Activated naive CD4-positive, alpha-beta T cell treated with anti-CD3 and anti-CD28 coated beads, Interleukin-2, amount 50 U/mL, for 72 hours (primary cell): ENCODE results near the gene DLGAP1. TPM values are rescaled to one million over a fixed set of nuclear protein-coding genes. Genes with fewer than 3 reads are reported as not detected.

Experiments used
- ATAC-seq, 2 donors: fragments of 150-1000 bp; cut with Tn5 transposase; 2 replicates each; pipeline ENCODE4 v1.10.0; 2021; ENCODE audit warnings: mild to moderate bottlenecking in 2 of 2, moderate library complexity in 2 of 2
- DNase-seq, 2 donors: peaks; one replicate each; pipeline ENCODE4 v3.0.0; 2021 to 2022; ENCODE audit warnings: low spot score in 2 of 2
- H3K27ac Mint-ChIP-seq, 2 donors: one replicate each; pipeline ENCODE4 v1.8.0; 2022; ENCODE audit warnings: mild to moderate bottlenecking in 2 of 2, mixed read lengths in 2 of 2
- H3K36me3 Mint-ChIP-seq, 2 donors: one replicate each; pipeline ENCODE4 v1.8.0; 2022; ENCODE audit warnings: mixed read lengths in 2 of 2
- H3K9me3 Mint-ChIP-seq, 2 donors: one replicate each; pipeline ENCODE4 v1.8.0; 2022; ENCODE audit warnings: mixed read lengths in 2 of 2
- total RNA-seq, 2 donors: library from RNA; stranded (reverse); gene quantifications; one replicate each; pipeline ENCODE4 v1.2.3, GENCODE V29; 2022

Gene DLGAP1
- total RNA-seq, 2 donors from 2014 or later, result not detected

DNA sequence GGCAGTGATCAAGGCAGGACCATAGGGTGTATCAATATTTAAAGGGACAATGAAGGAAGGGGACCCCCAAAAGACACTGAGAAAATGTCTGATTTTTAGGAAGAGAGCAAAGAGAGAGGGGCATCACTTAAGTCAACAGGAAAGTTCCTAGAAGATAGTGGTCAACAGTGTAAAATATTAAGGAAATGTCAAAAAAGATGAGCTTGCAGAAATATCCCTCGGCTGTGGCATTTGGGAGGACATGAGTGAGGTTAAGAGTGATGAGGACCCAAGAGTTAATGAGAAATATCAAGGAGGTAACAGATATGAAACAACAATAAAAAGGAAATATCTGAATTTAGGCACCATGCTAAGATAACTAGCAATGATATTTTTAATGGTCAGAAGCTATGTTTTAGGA is 665.6 kb downstream of the DLGAP1 start:
- H3K27ac Mint-ChIP-seq, result no peak overlapping the region
- no peak for DNase-seq
- peaks cover 0 to 3% of the 10 kb centered on the region in 2 donors for H3K9me3 Mint-ChIP-seq
- ATAC-seq, result no peak
- no peaks in the 10 kb centered on the region for H3K36me3 Mint-ChIP-seq

DNA sequence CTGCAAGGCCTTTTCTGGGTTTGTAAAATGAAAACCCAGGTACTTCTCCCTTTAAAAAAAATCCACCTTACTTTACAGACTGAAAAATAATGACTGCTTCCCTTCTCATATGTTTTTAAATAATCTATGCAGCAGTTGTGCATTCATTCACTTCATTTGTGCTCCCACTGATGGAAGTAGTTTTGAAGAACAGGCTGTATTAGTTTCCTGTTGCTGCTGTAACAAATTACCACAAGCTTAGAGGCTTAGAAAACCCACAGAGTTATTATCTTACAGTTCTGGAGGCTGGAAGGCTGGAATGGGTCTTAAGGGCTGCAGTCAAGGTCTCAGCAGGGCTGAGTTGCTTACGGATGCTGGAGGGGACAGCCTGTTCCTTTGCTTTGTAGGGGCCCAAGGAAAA is 670.2 kb downstream of the DLGAP1 start:
- Mint-ChIP-seq H3K9me3 (peaks cover 0 to 3% of the 10 kb centered on the region in 2 donors), H3K27ac (no peak overlapping the region), H3K36me3 (no peaks in the 10 kb centered on the region)
- ATAC-seq, result no peak
- DNase-seq, result no peak

DNA sequence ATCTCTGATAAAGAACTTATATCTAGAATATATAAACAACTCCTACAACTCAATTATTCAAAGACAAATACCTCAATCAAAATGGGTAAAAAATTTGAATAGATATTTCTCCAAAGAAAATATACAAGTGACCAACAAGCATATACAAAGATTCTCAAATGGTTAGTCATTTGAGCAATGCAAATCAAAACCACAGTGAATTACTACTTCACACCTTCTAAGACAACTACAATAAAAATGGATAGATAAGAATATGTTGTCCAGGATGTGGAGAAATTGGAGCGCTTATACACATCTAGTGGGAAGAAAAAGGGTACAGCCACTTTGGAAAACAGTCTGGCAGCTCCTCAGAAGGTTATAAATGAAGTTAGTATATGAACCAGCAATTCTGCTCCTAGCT is 672.2 kb downstream of the DLGAP1 start:
- no peak for DNase-seq
- ATAC-seq, result no peak
- Mint-ChIP-seq H3K9me3 (peaks cover 0 to 3% of the 10 kb centered on the region in 2 donors), H3K27ac (no peak overlapping the region), H3K36me3 (no peaks in the 10 kb centered on the region)

DNA sequence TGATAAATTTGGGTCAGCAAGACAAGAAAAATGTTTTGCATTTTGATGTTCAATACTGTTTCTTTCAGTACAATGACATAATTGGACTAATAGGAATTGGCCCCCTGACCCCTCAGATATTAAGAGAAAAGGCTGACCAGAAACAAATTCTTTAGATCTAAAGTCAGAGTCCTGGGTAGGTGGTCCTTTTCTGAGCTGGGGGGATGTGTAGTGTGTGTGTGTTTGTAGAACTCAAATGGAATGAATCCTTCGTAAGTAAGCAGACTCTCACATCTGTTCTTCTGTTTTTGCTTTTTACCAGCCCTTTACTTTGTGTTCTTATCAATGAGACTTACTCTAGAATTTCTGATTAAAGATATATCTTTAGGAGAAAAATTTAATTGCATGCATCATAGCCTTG is 677.4 kb downstream of the DLGAP1 start:
- H3K36me3 Mint-ChIP-seq, result no peaks in the 10 kb centered on the region
- no peak overlapping the region for H3K27ac Mint-ChIP-seq
- ATAC-seq (no peak), DNase-seq (no peak)
- no peaks in the 10 kb centered on the region for H3K9me3 Mint-ChIP-seq

DNA sequence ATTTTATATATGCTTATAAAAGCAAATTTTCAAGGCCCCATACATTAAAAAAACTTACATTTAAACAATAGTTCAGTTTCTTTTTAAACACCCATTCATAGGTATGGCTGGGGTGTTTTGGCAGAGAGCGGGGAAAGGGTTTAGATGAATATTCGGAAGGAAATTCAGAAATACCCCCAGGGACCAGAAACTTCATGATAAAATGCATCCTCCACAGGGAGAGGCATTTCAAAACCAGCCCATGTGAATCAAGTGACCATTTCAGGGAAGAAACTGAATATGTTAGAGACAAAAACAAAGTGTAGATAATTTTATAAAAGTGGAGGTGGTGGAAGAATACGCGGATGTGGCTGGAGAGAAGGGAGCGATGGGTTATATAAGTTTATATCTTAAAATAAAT is 678.0 kb downstream of the DLGAP1 start:
- Mint-ChIP-seq H3K9me3 (no peaks in the 10 kb centered on the region), H3K27ac (no peak overlapping the region), H3K36me3 (no peaks in the 10 kb centered on the region)
- DNase-seq (no peak), ATAC-seq (no peak)

DNA sequence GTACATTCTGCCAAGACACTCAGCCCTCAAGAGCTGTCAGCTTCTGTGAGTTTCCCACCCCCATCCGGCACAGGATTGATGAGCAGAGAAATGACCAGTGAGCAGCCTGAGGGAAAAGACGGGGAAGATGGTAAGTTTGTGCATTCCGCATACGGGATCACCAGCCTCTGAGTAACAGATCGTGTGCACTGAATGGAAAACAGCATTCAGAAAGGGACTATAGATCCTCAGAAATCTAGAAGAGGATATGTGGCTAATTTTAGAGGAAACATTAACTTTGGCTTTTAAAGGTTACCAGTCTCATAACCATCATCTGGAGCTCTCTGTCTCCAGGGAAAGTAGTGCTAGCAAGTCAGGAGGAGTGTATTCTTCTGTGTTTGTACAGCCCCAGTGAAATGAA is 679.1 kb downstream of the DLGAP1 start:
- ATAC-seq (no peak), DNase-seq (no peak)
- no peaks in the 10 kb centered on the region for H3K9me3 Mint-ChIP-seq

DNA sequence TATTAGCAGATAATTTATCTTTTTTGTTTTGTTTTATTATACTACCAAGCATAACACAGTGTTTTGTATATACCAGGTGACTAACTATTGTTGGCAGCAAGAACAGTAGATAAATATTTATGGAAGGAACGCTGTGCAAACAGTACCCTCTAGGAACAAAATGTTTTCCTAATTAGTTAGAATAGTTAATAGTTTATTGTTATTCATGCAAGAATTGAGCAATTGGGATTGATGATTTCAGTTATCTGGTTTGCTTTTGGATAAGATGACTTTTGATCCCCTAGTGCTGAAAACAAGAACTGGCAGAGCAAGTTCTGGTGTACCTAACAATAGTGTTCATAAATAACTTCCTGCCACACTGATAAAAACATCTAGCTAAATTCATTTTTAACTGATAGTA is 681.8 kb downstream of the DLGAP1 start:
- H3K27ac Mint-ChIP-seq, result no peak overlapping the region
- H3K36me3 Mint-ChIP-seq, result no peaks in the 10 kb centered on the region
- H3K9me3 Mint-ChIP-seq, result no peaks in the 10 kb centered on the region

More for the DNA sequence above, 679.1 kb downstream of the DLGAP1 start:
- Mint-ChIP-seq H3K27ac (no peak overlapping the region), H3K36me3 (no peaks in the 10 kb centered on the region)

DNA sequence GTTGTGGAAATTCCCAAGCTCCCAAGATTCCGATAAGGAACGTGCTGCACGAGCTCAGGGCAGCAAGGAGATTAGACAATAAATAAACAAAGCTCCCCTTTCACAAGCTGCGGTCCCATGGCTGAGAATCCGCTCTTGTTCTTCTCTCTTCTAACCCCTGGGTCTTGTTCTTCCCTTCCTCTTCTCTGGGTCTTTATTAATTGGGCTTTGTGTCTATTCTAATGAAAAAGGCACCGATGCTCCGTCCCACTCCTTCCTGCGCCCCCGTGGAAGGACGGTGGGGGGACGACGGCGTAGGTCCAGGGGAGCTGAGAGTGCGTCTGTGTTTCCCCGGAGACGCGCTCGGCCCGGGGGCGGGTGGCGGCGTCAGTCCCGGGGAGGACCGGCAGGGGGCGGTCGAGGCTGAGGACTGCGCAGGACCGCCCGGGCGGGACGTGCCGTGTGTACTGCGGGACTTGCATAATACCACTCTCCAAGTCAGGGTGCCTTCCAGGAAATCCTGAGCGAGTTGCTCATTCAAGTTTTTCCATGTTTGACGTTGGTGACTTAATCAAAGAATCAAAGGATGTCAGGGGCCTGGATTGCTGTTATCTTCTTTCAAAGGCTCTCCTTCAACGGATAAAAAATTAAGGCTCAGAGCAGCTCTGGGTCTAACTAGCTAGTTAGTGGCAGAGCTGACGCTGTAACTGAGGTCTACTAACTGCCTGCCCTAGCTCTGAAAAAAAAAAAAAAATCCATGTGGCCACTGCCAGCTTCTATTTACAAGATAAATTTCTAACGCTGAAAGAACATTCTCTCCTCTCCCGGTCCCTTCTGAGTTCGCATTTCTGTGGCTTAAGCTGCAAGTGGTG is 683.8 kb downstream of the DLGAP1 start:
- H3K9me3 Mint-ChIP-seq, result peaks cover 0 to 2% of the 10 kb centered on the region in 2 donors
- H3K27ac Mint-ChIP-seq, result no peak overlapping the region

More for the DNA sequence above, 681.8 kb downstream of the DLGAP1 start:
- ATAC-seq (no peak), DNase-seq (no peak)

DNA sequence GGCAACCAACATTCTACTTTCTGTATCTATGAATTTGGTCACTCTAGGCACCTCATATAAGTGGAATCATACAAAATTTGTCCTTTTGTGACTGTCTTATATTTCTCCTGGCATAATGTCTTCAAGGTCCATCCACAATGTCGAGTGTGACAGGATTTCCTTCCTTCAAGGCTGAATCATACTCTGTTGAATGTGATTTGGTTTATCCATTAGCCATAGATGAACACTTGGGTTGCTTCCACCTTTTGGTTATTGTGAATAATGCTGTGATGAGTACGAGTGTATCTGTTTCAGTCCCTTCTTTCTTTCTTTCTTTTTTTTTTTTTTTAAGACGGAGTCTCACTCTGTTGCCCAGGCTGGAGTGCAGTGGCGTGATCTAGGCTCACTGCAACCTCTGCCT is 693.8 kb downstream of the DLGAP1 start:
- DNase-seq, result no peak
- Mint-ChIP-seq H3K36me3 (peaks cover 3 to 5% of the 10 kb centered on the region in 2 donors), H3K27ac (no peak overlapping the region), H3K9me3 (peaks cover 4 to 5% of the 10 kb centered on the region in 2 donors)
- ATAC-seq, result no peak

More for the DNA sequence above, 683.8 kb downstream of the DLGAP1 start:
- peaks cover 0 to 2% of the 10 kb centered on the region in 2 donors for H3K36me3 Mint-ChIP-seq
- ATAC-seq (peak; percentile 99 to 100), DNase-seq (peak; percentile 79 to 97)

DNA sequence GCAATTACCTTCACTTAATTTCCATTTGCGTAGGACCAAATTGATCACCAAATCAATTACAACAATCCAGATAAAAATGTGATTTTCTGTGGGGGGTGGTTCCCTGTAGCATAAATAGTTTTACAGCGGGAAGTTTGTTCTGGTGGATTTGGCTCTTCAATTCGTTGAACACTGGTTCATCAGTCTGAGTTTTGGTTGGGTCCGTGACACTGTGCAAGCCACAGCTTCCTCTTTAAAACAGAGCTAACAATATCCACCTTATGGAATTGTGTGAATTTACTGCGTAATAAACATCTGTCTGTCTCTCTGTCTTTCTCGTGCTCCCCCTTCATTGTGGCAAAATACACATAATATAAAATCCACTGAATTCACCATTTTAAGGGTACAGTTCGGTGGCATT is 694.4 kb downstream of the DLGAP1 start:
- H3K27ac Mint-ChIP-seq, result no peak overlapping the region
- H3K9me3 Mint-ChIP-seq, result peaks cover 0 to 4% of the 10 kb centered on the region in 2 donors
- H3K36me3 Mint-ChIP-seq, result peaks cover 0 to 5% of the 10 kb centered on the region in 2 donors

DNA sequence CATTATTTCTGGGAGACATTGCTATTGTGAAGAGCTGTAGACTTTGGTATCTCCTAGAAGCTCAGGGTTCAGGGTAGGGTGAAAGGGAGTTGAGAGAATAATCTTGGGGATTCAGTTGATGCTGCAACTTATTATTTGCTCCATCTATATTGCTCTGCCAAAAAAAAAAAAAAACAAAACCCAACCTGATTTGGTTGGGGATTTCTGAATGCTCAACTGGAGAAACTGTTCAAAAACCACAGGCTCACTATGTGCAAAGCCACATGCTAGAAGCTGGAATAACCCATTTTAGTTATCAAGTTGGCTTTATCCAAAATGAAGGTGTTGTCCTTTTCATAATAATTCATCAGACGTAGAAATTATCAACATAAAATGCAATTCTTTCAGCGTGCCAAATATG is 696.0 kb downstream of the DLGAP1 start:
- peaks cover 0 to 4% of the 10 kb centered on the region in 2 donors for H3K9me3 Mint-ChIP-seq
- H3K27ac Mint-ChIP-seq, result no peak overlapping the region
- ATAC-seq, result no peak
- DNase-seq, result no peak
- H3K36me3 Mint-ChIP-seq, result no peaks in the 10 kb centered on the region

More for the DNA sequence above, 694.4 kb downstream of the DLGAP1 start:
- DNase-seq, result no peak
- ATAC-seq, result no peak

DNA sequence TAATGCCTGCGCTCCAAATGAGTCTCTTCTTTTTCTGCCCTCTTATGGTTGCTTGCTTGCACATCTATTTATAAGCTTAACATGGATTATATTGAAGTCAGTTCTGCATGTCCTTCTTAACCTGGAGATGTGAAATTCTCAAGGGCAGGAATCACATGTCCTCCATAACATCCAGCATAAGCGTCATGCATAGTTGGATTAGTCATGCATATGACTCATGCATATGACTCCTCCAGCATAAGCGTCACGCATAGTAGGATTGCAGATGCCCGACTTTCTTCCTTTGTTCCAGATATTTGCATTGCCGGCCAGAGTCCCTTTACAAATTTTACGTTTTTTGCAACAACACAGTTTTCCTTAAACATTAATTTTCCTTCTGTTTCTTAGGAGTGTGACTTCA is 696.6 kb downstream of the DLGAP1 start:
- DNase-seq (no peak), ATAC-seq (no peak)
- Mint-ChIP-seq H3K9me3 (peaks cover 0 to 4% of the 10 kb centered on the region in 2 donors), H3K36me3 (no peaks in the 10 kb centered on the region), H3K27ac (no peak overlapping the region)

DNA sequence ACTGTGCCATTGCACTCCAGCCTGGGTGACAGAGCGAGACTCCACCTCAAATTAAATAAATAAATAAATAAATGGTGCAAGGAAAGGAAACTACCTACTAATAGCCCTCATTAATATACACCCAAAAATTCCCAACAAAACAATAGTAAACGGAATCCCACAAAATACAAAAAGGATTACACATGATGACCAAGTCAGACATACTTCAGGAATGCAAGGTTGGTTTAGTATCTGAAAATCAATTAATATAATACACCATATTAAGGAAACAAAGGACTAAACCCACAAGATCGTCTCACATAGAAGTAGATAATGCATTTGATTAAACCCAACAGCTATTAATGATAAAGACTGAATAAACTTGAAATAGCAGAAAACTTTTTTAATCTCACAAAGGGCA is 697.7 kb downstream of the DLGAP1 start:
- Mint-ChIP-seq H3K27ac (no peak overlapping the region), H3K36me3 (no peaks in the 10 kb centered on the region), H3K9me3 (peaks cover 0 to 4% of the 10 kb centered on the region in 2 donors)
- ATAC-seq (no peak), DNase-seq (no peak)

DNA sequence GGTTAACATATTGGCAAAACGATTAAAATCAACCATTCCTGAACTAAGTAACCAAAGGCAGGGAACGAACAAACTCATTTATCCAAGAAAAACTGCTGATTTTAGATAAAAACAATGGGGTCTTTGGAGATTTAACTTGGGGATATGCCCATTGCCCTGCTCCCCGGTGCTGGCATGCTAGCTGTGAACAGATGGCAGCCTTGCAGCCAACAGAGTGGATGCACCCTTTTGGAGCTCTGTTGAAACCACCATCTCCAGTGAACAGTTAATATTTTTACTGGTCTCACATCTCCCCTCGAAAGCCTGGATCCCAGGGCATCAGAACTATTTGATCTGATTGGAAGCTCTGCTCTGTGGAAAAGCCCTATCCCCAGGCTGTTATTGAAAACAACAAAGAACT is 702.0 kb downstream of the DLGAP1 start:
- ATAC-seq (no peak), DNase-seq (no peak)
- Mint-ChIP-seq H3K9me3 (peaks cover 0 to 4% of the 10 kb centered on the region in 2 donors), H3K27ac (no peak overlapping the region), H3K36me3 (no peaks in the 10 kb centered on the region)

DNA sequence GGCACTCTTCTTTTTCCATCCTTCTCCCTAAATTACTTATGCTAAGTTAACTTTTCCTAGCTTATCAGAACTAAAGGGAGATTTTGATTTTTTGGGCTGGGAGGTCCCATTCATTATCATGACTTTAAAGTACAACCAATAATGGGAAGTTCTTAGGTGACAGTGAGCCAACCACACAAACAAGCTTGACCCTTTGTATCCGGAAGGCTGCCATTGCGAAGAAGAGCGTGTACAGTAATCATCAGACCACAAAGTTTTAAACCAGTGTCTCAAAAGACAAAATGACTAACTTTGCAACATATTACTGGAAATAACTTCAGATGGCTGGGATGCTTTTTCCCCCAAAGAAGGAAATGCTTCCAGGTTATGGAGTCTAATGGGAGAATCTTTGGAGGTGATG is 707.0 kb downstream of the DLGAP1 start:
- Mint-ChIP-seq H3K9me3 (no peaks in the 10 kb centered on the region), H3K36me3 (no peaks in the 10 kb centered on the region), H3K27ac (no peak overlapping the region)
- DNase-seq (no peak), ATAC-seq (no peak)

DNA sequence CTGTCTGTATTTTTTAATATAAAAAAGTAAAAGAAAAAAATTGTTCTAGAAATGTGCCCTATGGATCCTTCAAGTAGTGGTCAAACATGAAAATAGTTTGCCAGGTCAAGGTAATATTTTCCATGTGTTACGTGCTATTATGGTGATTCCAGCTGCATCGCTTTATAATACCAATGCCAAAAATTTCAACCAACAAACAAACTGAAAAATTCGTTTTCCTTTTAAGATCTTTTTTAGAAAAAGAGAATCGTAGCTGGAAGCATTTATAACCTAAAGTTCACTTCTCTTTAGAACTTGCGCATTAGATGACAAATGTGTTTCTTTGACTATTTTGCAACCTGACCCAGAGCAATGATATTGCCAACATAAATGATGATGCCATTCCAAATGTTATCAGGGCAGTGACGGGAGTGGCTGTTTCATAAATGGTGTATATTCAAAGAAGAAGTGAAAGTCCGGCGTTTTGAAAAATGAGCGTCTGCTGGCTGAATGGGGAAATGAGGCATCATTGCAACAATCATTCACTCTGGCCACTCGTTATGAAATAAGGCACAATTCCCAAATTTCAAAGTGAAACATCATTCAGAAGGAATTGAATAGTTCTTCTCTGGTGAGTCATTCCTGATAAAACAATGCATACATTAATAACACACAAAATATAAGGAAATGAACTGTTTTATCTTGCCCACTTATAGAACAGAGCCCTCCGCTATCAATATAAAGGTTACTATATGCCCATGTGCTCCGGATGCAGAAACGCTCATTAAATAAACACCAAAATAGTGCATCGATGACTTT is 707.7 kb downstream of the DLGAP1 start:
- Mint-ChIP-seq H3K36me3 (no peaks in the 10 kb centered on the region), H3K9me3 (no peaks in the 10 kb centered on the region), H3K27ac (no peak overlapping the region)
- no peak for DNase-seq
- ATAC-seq, result no peak

DNA sequence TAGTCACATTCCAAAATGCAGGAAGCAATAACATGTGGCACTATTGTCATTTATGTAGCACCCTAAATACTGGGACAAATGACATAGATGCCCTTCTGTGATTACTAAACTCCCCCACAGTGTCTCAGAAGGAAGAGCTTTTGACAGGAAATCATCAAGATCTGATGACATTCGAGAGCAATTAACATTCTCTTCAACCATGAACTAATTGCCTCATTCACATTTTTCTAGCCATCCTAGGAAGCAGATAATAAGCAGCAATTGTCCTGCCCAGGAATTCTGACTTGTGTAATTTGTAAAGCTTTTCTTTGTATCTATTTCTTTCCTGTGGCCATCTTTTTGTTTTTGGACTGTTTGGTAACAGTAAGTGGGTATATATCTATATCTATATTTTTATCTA is 712.6 kb downstream of the DLGAP1 start:
- Mint-ChIP-seq H3K36me3 (no peaks in the 10 kb centered on the region), H3K27ac (no peak overlapping the region), H3K9me3 (peaks cover 6 to 10% of the 10 kb centered on the region in 2 donors)
- no peak for DNase-seq
- no peak for ATAC-seq
